Brain pericyte (primary cell): Measurements from ENCODE around the gene ELMO1.

Experiments used
- DNase-seq: peaks from one replicate; pipeline ENCODE4 v3.0.0-alpha.2; 2012; ENCODE audit warnings: low read depth, low spot score

ELMO1 gene

GRCh38 chr7:37346761-37347160, 101.9 kb downstream of the ELMO1 start:
- no peak for DNase-seq

- no peak for DNase-seq
Measured at GRCh38 chr7:37344886-37345579, 103.6 kb downstream of the ELMO1 start.

- DNase-seq = no peak
Measured at GRCh38 chr7:37342688-37343471, 105.8 kb downstream of the ELMO1 start.

- no peak for DNase-seq
Measured at GRCh38 chr7:37342176-37342687, 106.4 kb downstream of the ELMO1 start.

GRCh38 chr7:37341033-37341630, 107.5 kb downstream of the ELMO1 start:
- DNase-seq = no peak

GRCh38 chr7:37338966-37339365, 109.7 kb downstream of the ELMO1 start:
- no peak for DNase-seq

GRCh38 chr7:37337522-37337921, 111.1 kb downstream of the ELMO1 start:
- no peak for DNase-seq

- DNase-seq = no peak
Measured at GRCh38 chr7:37336259-37336658, 112.4 kb downstream of the ELMO1 start.

- no peak for DNase-seq
Measured at GRCh38 chr7:37333075-37333474, 115.6 kb downstream of the ELMO1 start.

- DNase-seq = no peak
Measured at GRCh38 chr7:37332243-37333016, 116.2 kb downstream of the ELMO1 start.

GRCh38 chr7:37330775-37331174, 117.9 kb downstream of the ELMO1 start:
- DNase-seq = no peak

- DNase-seq = no peak
Measured at GRCh38 chr7:37329940-37330339, 118.7 kb downstream of the ELMO1 start.

GRCh38 chr7:37327288-37327687, 121.4 kb downstream of the ELMO1 start:
- no peak for DNase-seq

GRCh38 chr7:37323966-37324365, 124.7 kb downstream of the ELMO1 start:
- no peak for DNase-seq

- DNase-seq = no peak
Measured at GRCh38 chr7:37322831-37323230, 125.8 kb downstream of the ELMO1 start.

GRCh38 chr7:37320848-37321468, 127.7 kb downstream of the ELMO1 start:
- no peak for DNase-seq

- no peak for DNase-seq
Measured at GRCh38 chr7:37320140-37320847, 128.4 kb downstream of the ELMO1 start.

- no peak for DNase-seq
Measured at GRCh38 chr7:37318541-37318940, 130.1 kb downstream of the ELMO1 start.

- no peak for DNase-seq
Measured at GRCh38 chr7:37315772-37316715, 132.6 kb downstream of the ELMO1 start.

GRCh38 chr7:37312608-37313007, 136.1 kb downstream of the ELMO1 start:
- DNase-seq = no peak
